ENCODE data around the gene ITGAL. TPM values are rescaled to one million over a fixed set of nuclear protein-coding genes. Genes with fewer than 3 reads are reported as not detected.

Gene ITGAL
- total RNA-seq, 1 experiment from 2014 or later = not detected

DNA sequence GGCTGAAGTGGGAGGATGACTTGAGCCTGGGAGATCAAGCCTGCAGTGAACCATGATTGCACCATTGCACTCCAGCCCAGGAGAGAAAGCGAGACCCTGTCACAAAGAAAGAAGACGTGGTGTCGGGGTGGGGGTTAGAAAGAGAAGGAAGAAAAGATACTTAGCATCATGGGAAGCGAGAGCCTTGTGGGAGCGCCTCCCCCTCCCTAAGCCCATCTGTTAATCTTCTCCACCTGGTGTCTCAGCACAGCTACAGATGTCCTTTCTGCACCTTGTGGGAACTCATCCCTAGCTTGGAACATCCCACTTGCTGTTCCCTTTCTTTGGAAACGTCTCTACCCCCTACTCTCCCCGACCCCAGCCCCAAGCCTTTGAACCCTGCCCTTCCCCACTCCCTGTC, 93.0 kb downstream of the ITGAL start:
- Mint-ChIP-seq H3K4me1 (peaks cover 5 to 19% of the 10 kb centered on the region in 2 experiments), H3K27me3 (ENCODE audit: low read depth) (peaks cover 9% of the 10 kb centered on the region), H3K36me3 (ENCODE audit: insufficient read depth in 1 of 3, low read depth in 3 of 3) (no peaks in the 10 kb centered on the region), H3K4me3 (no peak overlapping the region), H3K27ac (no peak overlapping the region), H3K9me3 (no peaks in the 10 kb centered on the region)
- no peaks in the 10 kb centered on the region for H3K79me2 ChIP-seq (ENCODE audit: insufficient read depth, low read length)
- H3K56ac ChIP-seq (ENCODE audit: insufficient read length, low read depth, low read length) = no peak overlapping the region
- H4K91ac ChIP-seq (ENCODE audit: insufficient read length, low read depth, low read length) = no peak overlapping the region
- no peak overlapping the region for H2BK15ac ChIP-seq (ENCODE audit: low read depth, low read length)
- TF ChIP-seq, protein P1, sequence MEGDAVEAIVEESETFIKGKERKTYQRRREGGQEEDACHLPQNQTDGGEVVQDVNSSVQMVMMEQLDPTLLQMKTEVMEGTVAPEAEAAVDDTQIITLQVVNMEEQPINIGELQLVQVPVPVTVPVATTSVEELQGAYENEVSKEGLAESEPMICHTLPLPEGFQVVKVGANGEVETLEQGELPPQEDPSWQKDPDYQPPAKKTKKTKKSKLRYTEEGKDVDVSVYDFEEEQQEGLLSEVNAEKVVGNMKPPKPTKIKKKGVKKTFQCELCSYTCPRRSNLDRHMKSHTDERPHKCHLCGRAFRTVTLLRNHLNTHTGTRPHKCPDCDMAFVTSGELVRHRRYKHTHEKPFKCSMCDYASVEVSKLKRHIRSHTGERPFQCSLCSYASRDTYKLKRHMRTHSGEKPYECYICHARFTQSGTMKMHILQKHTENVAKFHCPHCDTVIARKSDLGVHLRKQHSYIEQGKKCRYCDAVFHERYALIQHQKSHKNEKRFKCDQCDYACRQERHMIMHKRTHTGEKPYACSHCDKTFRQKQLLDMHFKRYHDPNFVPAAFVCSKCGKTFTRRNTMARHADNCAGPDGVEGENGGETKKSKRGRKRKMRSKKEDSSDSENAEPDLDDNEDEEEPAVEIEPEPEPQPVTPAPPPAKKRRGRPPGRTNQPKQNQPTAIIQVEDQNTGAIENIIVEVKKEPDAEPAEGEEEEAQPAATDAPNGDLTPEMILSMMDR (conservative IDR thresholded peaks at IDR 0.05) = no peak
- H3T11ph ChIP-seq (ENCODE audit: low read length) = no peak overlapping the region
- H3K4ac ChIP-seq (ENCODE audit: low read depth, low read length) = no peak overlapping the region
- WGBS (ENCODE audit: extremely low coverage, insufficient read length, low lambda C conversion rate) = no CpG with 5 or more reads among the region's 7 CpGs
- H2AK5ac ChIP-seq (ENCODE audit: insufficient read length, low read length) = no peak overlapping the region
- no peak overlapping the region for H3K27ac ChIP-seq (ENCODE audit: insufficient read length, low read depth, low read length)
- no peak overlapping the region for H2AFZ ChIP-seq (ENCODE audit: low read length)
- no peak overlapping the region for H4K5ac ChIP-seq (ENCODE audit: insufficient read length, low read depth, low read length)
- no peak for DNase-seq
- no peak overlapping the region for H3K4me2 ChIP-seq (ENCODE audit: insufficient read depth, insufficient read length, low read length)
- no peak overlapping the region for H3K9ac ChIP-seq (ENCODE audit: extremely low read depth, insufficient read length, low read length)
- H2BK12ac ChIP-seq (ENCODE audit: insufficient read length, low read depth, low read length) = no peak overlapping the region
- no peak overlapping the region for H2BK120ac ChIP-seq (ENCODE audit: low read depth, low read length, poor library complexity, severe bottlenecking)
- H4K8ac ChIP-seq (replicated peaks; ENCODE audit: insufficient read length, low read depth, low read length) = no peak overlapping the region
- H2BK20ac ChIP-seq (ENCODE audit: low read depth, low read length, poor library complexity, severe bottlenecking) = no peak overlapping the region
- no peaks in the 10 kb centered on the region; the same call in 1 of the 2 replicates for H3K4me1 ChIP-seq (ENCODE audit: insufficient read depth, low read length)
- H2BK5ac ChIP-seq (ENCODE audit: insufficient read length, low read length) = no peak overlapping the region
- no peak overlapping the region for H3K23ac ChIP-seq (ENCODE audit: insufficient read length, low read depth, low read length)
- no peak overlapping the region for H3K18ac ChIP-seq (ENCODE audit: insufficient read length, low read depth, low read length)
- H3K27me3 ChIP-seq (ENCODE audit: insufficient read depth, low read length) = no peaks in the 10 kb centered on the region
- H4K20me1 ChIP-seq (ENCODE audit: control insufficient read depth, insufficient read depth, insufficient read length) = no peaks in the 10 kb centered on the region
- no peaks in the 10 kb centered on the region for H3K79me1 ChIP-seq (ENCODE audit: insufficient read depth, low read depth, low read length, poor library complexity, severe bottlenecking)
- no peak overlapping the region for H3K14ac ChIP-seq (ENCODE audit: insufficient read depth, low read length)
- H3K9me3 ChIP-seq (ENCODE audit: control insufficient read depth, low read depth, low read length) = no peaks in the 10 kb centered on the region
- peaks cover 4% of the 10 kb centered on the region for H3K23me2 ChIP-seq (ENCODE audit: insufficient read length, low read depth, low read length, poor library complexity, severe bottlenecking)

All from H9 (cell line).